HepG2 (cell line): Measurements from ENCODE around the gene RPL27A. TPM values are rescaled to one million over a fixed set of nuclear protein-coding genes. Genes with fewer than 3 reads are reported as not detected.

Source experiments
- DBP ChIP-seq: sonication (generic); formaldehyde crosslinking; IDR thresholded peaks from 2 replicates; pipeline ENCODE4 v1.4.0; 2020; ENCODE audit warnings: missing genetic modification reagents; ENCODE audit errors: not compliant biosample characterization
- ESRRA ChIP-seq: sonication (generic); formaldehyde crosslinking; IDR thresholded peaks from 2 replicates; pipeline ENCODE4 v1.5.1; 2020; ENCODE audit warnings: mild to moderate bottlenecking, low read depth, missing genetic modification reagents
- FOXO1 ChIP-seq: sonication (generic); formaldehyde crosslinking; IDR thresholded peaks from 2 replicates; pipeline ENCODE4 v1.4.0; 2020; ENCODE audit warnings: missing genetic modification reagents
- HNRNPUL1 ChIP-seq: fragments of 200-400 bp; formaldehyde crosslinking; IDR thresholded peaks from 2 replicates; pipeline ENCODE4 v1.6.1; 2017; ENCODE audit warnings: low read depth, mild to moderate bottlenecking, low read length, moderate library complexity
- MEIS1 ChIP-seq: sonication (generic); formaldehyde crosslinking; IDR thresholded peaks from 2 replicates; pipeline ENCODE4 v1.9.0; 2021; ENCODE audit warnings: mild to moderate bottlenecking, missing genetic modification reagents, moderate library complexity, borderline replicate concordance
- MEIS2 ChIP-seq: sonication (generic); formaldehyde crosslinking; IDR thresholded peaks from 2 replicates; pipeline ENCODE4 v1.9.0; 2021; ENCODE audit warnings: mild to moderate bottlenecking, missing genetic modification reagents
- MLX ChIP-seq: IDR thresholded peaks from 2 replicates; pipeline ENCODE4 v1.6.1; 2016
- PHB2 ChIP-seq: fragments of 450-650 bp; IDR thresholded peaks from 2 replicates; pipeline ENCODE4 v1.6.1; 2018; ENCODE audit not compliant: partially characterized antibody
- RBAK ChIP-seq: sonication (generic); formaldehyde crosslinking; IDR thresholded peaks from 2 replicates; pipeline ENCODE4 v1.5.1; 2020; ENCODE audit warnings: mild to moderate bottlenecking, missing genetic modification reagents
- SRSF9 ChIP-seq: fragments of 200-400 bp; formaldehyde crosslinking; IDR thresholded peaks from 2 replicates; pipeline ENCODE4 v1.6.1; 2018; ENCODE audit warnings: borderline replicate concordance, mild to moderate bottlenecking, low read depth, low read length; ENCODE audit not compliant: insufficient read depth, poor library complexity, severe bottlenecking
- YEATS4 ChIP-seq: sonication (generic); formaldehyde crosslinking; IDR thresholded peaks from 2 replicates; pipeline ENCODE4 v1.4.0; 2020; ENCODE audit warnings: missing genetic modification reagents, borderline replicate concordance
- ZBTB14 ChIP-seq: sonication (generic); formaldehyde crosslinking; IDR thresholded peaks from 2 replicates; pipeline ENCODE4 v1.4.0; 2020; ENCODE audit warnings: missing genetic modification reagents
- ZBTB26 ChIP-seq: IDR thresholded peaks from 2 replicates; pipeline ENCODE4 v1.6.1; 2016; ENCODE audit warnings: missing compliant biosample characterization, missing genetic modification reagents, borderline replicate concordance
- ZNF143 ChIP-seq: sonication (generic); formaldehyde crosslinking; IDR thresholded peaks from 2 replicates; pipeline ENCODE4 v1.4.0; 2020; ENCODE audit warnings: missing genetic modification reagents
- ZNF235 ChIP-seq: sonication (generic); formaldehyde crosslinking; IDR thresholded peaks from 2 replicates; pipeline ENCODE4 v1.8.1; 2023; ENCODE audit warnings: mild to moderate bottlenecking, missing genetic modification reagents, borderline replicate concordance
- ZNF3 ChIP-seq: IDR thresholded peaks from 2 replicates; pipeline ENCODE4 v1.7.0; 2017; ENCODE audit warnings: inconsistent platforms
- ZNF382 ChIP-seq: sonication (generic); formaldehyde crosslinking; IDR thresholded peaks from 2 replicates; pipeline ENCODE4 v1.5.0; 2020; ENCODE audit warnings: missing genetic modification reagents, mild to moderate bottlenecking, borderline replicate concordance
- ZNF616 ChIP-seq: sonication (generic); formaldehyde crosslinking; IDR thresholded peaks from 2 replicates; pipeline ENCODE4 v1.5.0; 2020; ENCODE audit warnings: low read depth, mild to moderate bottlenecking, missing genetic modification reagents
- ZNF773 ChIP-seq: sonication (generic); formaldehyde crosslinking; IDR thresholded peaks from 2 replicates; pipeline ENCODE4 v1.4.0; 2020; ENCODE audit warnings: missing genetic modification reagents, borderline replicate concordance
- polyA plus RNA-seq, 8 experiments: library from polyadenylated mRNA; depleted of rRNA in 3 of 8; stranded (reverse) in 7 of 8; unstranded in 1 of 8; fragments of >200 nt; fragmentation: Illumina TruSeq in 4 of 8; extraction: Trizol in 4 of 8; gene quantifications; 2 replicates each; pipeline versions ENCODE4 v1.2.1 to v1.2.3, GENCODE V29; 2011 to 2016; ENCODE audit warnings: low read depth in 4 of 8, missing spikeins in 1 of 8, mixed read lengths in 1 of 8; ENCODE audit not compliant: insufficient read depth in 1 of 8
- total RNA-seq, 5 experiments: library from RNA; depleted of rRNA; stranded (reverse); fragments of >200 nt; fragmentation: Illumina TruSeq; extraction: Trizol; gene quantifications; 2 replicates each; pipeline ENCODE4 v1.2.3, GENCODE V29; 2016; ENCODE audit warnings: low read depth in 1 of 5
- TF ChIP-seq, protein P1 (sequence below): sonication (generic); formaldehyde crosslinking; IDR thresholded peaks from 2 replicates; pipeline ENCODE4 v1.4.0; 2020; ENCODE audit warnings: mild to moderate bottlenecking, missing genetic modification reagents
- TF ChIP-seq, protein P2 (sequence below): IDR thresholded peaks from 2 replicates; pipeline ENCODE4 v1.6.1; 2018; ENCODE audit warnings: missing genetic modification reagents

RPL27A gene
- total and polyA plus RNA-seq, 2 of the 13 experiments (the other 11 are each of a cell fraction or from before 2014, with no cell fraction given): 1,531 to 2,153 TPM

DNA sequence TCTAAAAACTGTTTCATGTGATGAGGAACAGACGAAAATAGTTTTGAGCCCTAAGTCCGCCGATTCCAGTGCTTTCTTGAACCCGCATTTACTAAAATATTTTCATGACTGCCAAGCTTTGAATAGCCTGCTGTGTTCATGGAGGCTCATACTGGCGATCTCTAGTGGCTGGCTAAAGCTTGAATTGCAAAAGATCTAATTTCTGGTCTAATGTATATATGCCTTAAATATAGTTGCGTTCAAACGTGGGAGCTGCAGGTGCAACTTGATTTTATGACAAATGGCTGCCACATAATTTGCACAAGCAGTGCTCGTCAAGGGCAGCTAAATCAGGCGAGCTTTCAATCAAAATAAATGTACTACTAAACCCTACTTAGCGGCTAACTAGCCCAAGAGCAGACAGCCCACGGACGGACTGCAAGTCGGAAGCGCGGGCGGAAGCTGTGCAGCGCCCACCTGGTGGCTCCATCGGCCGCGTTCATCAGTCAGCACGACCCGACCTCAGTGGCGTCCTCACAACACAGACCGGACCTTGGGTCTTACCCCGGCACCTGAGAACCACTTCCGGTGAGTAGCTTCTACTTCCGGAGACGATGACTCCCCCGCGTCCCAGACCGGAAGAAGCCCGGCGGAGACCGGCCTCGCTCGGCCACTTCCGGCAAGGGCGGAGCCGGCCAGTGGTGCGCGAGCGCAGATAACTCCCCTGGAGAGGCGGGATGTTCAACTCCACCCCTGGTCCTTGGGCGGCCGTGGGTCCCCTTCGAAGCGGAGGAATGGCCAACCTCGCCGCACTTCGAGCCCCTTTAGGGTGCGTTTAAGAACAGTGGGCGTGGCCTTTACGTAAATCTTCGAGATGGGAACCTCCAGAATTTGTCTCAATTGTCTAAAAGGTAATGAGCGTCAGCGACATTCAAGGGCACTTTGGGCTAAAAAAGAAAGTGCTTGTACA is 6.1 kb downstream of the RPL27A start (continued):
- TF ChIP-seq SRSF9 (no peak), MEIS2 (peak; percentile 53), PHB2 (no peak), RBAK (CRISPR knock-in tag) (no peak), ZBTB14 (CRISPR knock-in tag) (peak; percentile 55), ZNF616 (0 out of 2 replicates have a peak, but pooled peaks have one; percentile 57), ZNF143 (CRISPR knock-in tag) (peak; percentile 65; the same call in 1 of the 2 replicates), MLX (no peak), ZNF382 (CRISPR knock-in tag) (no peak), ZNF235 (peak; percentile 50; the same call in 1 of the 2 replicates), ESRRA (CRISPR knock-in tag) (peak; percentile 53; the same call in 1 of the 2 replicates), HNRNPUL1 (no peak), MEIS1 (CRISPR knock-in tag) (peak; percentile 89), FOXO1 (CRISPR knock-in tag) (peak; percentile 29; the same call in 1 of the 2 replicates), YEATS4 (CRISPR knock-in tag) (peak; percentile 78), ZNF773 (CRISPR knock-in tag) (peak; percentile 58; the same call in 1 of the 2 replicates), ZNF3 (CRISPR knock-in tag) (no peak), DBP (peak; percentile 85), ZBTB26 (peak; percentile 73)
- TF ChIP-seq, protein P1, sequence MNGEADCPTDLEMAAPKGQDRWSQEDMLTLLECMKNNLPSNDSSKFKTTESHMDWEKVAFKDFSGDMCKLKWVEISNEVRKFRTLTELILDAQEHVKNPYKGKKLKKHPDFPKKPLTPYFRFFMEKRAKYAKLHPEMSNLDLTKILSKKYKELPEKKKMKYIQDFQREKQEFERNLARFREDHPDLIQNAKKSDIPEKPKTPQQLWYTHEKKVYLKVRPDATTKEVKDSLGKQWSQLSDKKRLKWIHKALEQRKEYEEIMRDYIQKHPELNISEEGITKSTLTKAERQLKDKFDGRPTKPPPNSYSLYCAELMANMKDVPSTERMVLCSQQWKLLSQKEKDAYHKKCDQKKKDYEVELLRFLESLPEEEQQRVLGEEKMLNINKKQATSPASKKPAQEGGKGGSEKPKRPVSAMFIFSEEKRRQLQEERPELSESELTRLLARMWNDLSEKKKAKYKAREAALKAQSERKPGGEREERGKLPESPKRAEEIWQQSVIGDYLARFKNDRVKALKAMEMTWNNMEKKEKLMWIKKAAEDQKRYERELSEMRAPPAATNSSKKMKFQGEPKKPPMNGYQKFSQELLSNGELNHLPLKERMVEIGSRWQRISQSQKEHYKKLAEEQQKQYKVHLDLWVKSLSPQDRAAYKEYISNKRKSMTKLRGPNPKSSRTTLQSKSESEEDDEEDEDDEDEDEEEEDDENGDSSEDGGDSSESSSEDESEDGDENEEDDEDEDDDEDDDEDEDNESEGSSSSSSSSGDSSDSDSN: peak; percentile 93
- TF ChIP-seq, protein P2, sequence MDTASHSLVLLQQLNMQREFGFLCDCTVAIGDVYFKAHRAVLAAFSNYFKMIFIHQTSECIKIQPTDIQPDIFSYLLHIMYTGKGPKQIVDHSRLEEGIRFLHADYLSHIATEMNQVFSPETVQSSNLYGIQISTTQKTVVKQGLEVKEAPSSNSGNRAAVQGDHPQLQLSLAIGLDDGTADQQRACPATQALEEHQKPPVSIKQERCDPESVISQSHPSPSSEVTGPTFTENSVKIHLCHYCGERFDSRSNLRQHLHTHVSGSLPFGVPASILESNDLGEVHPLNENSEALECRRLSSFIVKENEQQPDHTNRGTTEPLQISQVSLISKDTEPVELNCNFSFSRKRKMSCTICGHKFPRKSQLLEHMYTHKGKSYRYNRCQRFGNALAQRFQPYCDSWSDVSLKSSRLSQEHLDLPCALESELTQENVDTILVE (CRISPR knock-in tag): peak; percentile 81
